SJCRH30 (cell line): ENCODE results near the gene SPTBN5. TPM values are rescaled to one million over a fixed set of nuclear protein-coding genes. Genes with fewer than 3 reads are reported as not detected.

ENCODE experiments used
- DNase-seq, 2 experiments: peaks; one replicate each; pipeline ENCODE4 v3.0.0-alpha.2; 2015 to 2020
- H3K27ac ChIP-seq: fragments of 250-450 bp; sonication (Bioruptor Pico); 2 replicates; pipeline ENCODE4 v1.5.1; 2020; ENCODE audit warnings: mild to moderate bottlenecking, moderate library complexity
- H3K27me3 ChIP-seq: fragments of 250-450 bp; sonication (Bioruptor Pico); 2 replicates; pipeline ENCODE4 v1.5.1; 2020; ENCODE audit warnings: mild to moderate bottlenecking, moderate library complexity
- H3K36me3 ChIP-seq: fragments of 250-450 bp; sonication (Bioruptor Pico); 2 replicates; pipeline ENCODE4 v1.5.1; 2020; ENCODE audit warnings: mild to moderate bottlenecking, moderate library complexity
- H3K4me1 ChIP-seq: fragments of 250-450 bp; sonication (Bioruptor Pico); 2 replicates; pipeline ENCODE4 v1.5.1; 2020; ENCODE audit warnings: mild to moderate bottlenecking, moderate library complexity
- H3K4me3 ChIP-seq: fragments of 250-450 bp; sonication (Bioruptor Pico); 2 replicates; pipeline ENCODE4 v1.5.1; 2020; ENCODE audit warnings: mild to moderate bottlenecking, moderate library complexity
- H3K9me3 ChIP-seq: fragments of 250-450 bp; sonication (Bioruptor Pico); replicated peaks from 2 replicates; pipeline ENCODE4 v1.5.1; 2020; ENCODE audit warnings: mild to moderate bottlenecking, moderate library complexity
- total RNA-seq: library from RNA; depleted of rRNA; stranded (reverse); fragments of >200 nt; shearing (Covaris generic); gene quantifications from 2 replicates; pipeline ENCODE4 v1.2.3, GENCODE V29; 2014

SPTBN5 gene
- total RNA-seq, 1 experiment from 2014 or later, result 0.55 TPM

- DNase-seq, result no peak
- no peaks in the 10 kb centered on the region for H3K27me3 ChIP-seq
Observed at GRCh38 chr15:41850482-41851166, 43.2 kb downstream of the SPTBN5 start.

GRCh38 chr15:41849861-41850260, 44.0 kb downstream of the SPTBN5 start:
- Histone ChIP-seq H3K4me1 (peaks cover 3% of the 10 kb centered on the region; the same call in 1 of the 2 replicates), H3K27ac (no peak overlapping the region), H3K36me3 (peaks cover 3% of the 10 kb centered on the region; the same call in 1 of the 2 replicates), H3K4me3 (no peak overlapping the region), H3K27me3 (no peaks in the 10 kb centered on the region), H3K9me3 (no peaks in the 10 kb centered on the region)
- DNase-seq, result no peak

More at GRCh38 chr15:41850482-41851166, 43.2 kb downstream of the SPTBN5 start:
- Histone ChIP-seq H3K27ac (no peak overlapping the region), H3K36me3 (peaks cover 3% of the 10 kb centered on the region; the same call in 1 of the 2 replicates), H3K4me3 (no peak overlapping the region), H3K9me3 (no peaks in the 10 kb centered on the region), H3K4me1 (peaks cover 3% of the 10 kb centered on the region; the same call in 1 of the 2 replicates)

GRCh38 chr15:41849204-41849603, 44.6 kb downstream of the SPTBN5 start:
- Histone ChIP-seq H3K27me3 (no peaks in the 10 kb centered on the region), H3K27ac (no peak overlapping the region), H3K4me1 (no peaks in the 10 kb centered on the region; the same call in 1 of the 2 replicates), H3K9me3 (no peaks in the 10 kb centered on the region), H3K4me3 (no peak overlapping the region), H3K36me3 (peaks cover 3% of the 10 kb centered on the region; the same call in 1 of the 2 replicates)
- no peak for DNase-seq

- H3K9me3 ChIP-seq, result no peaks in the 10 kb centered on the region
- no peaks in the 10 kb centered on the region for H3K27me3 ChIP-seq
- peaks cover 3% of the 10 kb centered on the region; the same call in 1 of the 2 replicates for H3K36me3 ChIP-seq
- no peaks in the 10 kb centered on the region; the same call in 1 of the 2 replicates for H3K4me1 ChIP-seq
- no peak for DNase-seq
- no peak overlapping the region for H3K4me3 ChIP-seq
- no peak overlapping the region for H3K27ac ChIP-seq
Observed at GRCh38 chr15:41848631-41849030, 45.2 kb downstream of the SPTBN5 start.

- Histone ChIP-seq H3K27ac (no peak overlapping the region), H3K4me1 (no peaks in the 10 kb centered on the region; the same call in 1 of the 2 replicates), H3K27me3 (no peaks in the 10 kb centered on the region), H3K9me3 (no peaks in the 10 kb centered on the region), H3K36me3 (peaks cover 3% of the 10 kb centered on the region), H3K4me3 (no peak overlapping the region)
- no peak for DNase-seq
Observed at GRCh38 chr15:41847981-41848380, 45.9 kb downstream of the SPTBN5 start.

- Histone ChIP-seq H3K27ac (no peak overlapping the region), H3K36me3 (peaks cover 3% of the 10 kb centered on the region), H3K4me1 (no peaks in the 10 kb centered on the region; the same call in 1 of the 2 replicates), H3K9me3 (no peaks in the 10 kb centered on the region), H3K27me3 (no peaks in the 10 kb centered on the region), H3K4me3 (no peak overlapping the region)
- DNase-seq, result no peak
Observed at GRCh38 chr15:41847206-41847605, 46.6 kb downstream of the SPTBN5 start.

GRCh38 chr15:41844814-41845213, 49.0 kb downstream of the SPTBN5 start:
- Histone ChIP-seq H3K4me3 (no peak overlapping the region), H3K36me3 (peaks cover 3% of the 10 kb centered on the region), H3K27ac (no peak overlapping the region), H3K27me3 (no peaks in the 10 kb centered on the region), H3K4me1 (no peaks in the 10 kb centered on the region), H3K9me3 (no peaks in the 10 kb centered on the region)
- no peak for DNase-seq

- Histone ChIP-seq H3K4me3 (no peak overlapping the region), H3K27me3 (no peaks in the 10 kb centered on the region), H3K4me1 (no peaks in the 10 kb centered on the region), H3K27ac (no peak overlapping the region), H3K9me3 (no peaks in the 10 kb centered on the region), H3K36me3 (peaks cover 3% of the 10 kb centered on the region)
- DNase-seq, result no peak
Observed at GRCh38 chr15:41843571-41843970, 50.3 kb downstream of the SPTBN5 start.

- no peaks in the 10 kb centered on the region for H3K9me3 ChIP-seq
- H3K4me1 ChIP-seq, result no peaks in the 10 kb centered on the region
- peaks cover 3% of the 10 kb centered on the region for H3K36me3 ChIP-seq
- no peak for DNase-seq
- no peak overlapping the region for H3K4me3 ChIP-seq
- H3K27me3 ChIP-seq, result no peaks in the 10 kb centered on the region
- H3K27ac ChIP-seq, result no peak overlapping the region
Observed at GRCh38 chr15:41842229-41842628, 51.6 kb downstream of the SPTBN5 start.

GRCh38 chr15:41841131-41841530, 52.7 kb downstream of the SPTBN5 start:
- Histone ChIP-seq H3K4me1 (peaks cover 4% of the 10 kb centered on the region), H3K9me3 (no peaks in the 10 kb centered on the region), H3K27ac (no peak overlapping the region), H3K36me3 (peaks cover under 1% of the 10 kb centered on the region), H3K27me3 (no peaks in the 10 kb centered on the region), H3K4me3 (no peak overlapping the region)
- no peak for DNase-seq

- Histone ChIP-seq H3K9me3 (no peaks in the 10 kb centered on the region), H3K4me1 (peaks cover 7% of the 10 kb centered on the region), H3K4me3 (no peak overlapping the region), H3K36me3 (no peaks in the 10 kb centered on the region; the same call in 1 of the 2 replicates), H3K27ac (no peak overlapping the region), H3K27me3 (no peaks in the 10 kb centered on the region)
- DNase-seq, result no peak
Observed at GRCh38 chr15:41840673-41841072, 53.2 kb downstream of the SPTBN5 start.

GRCh38 chr15:41839781-41840491, 53.9 kb downstream of the SPTBN5 start:
- no peak overlapping the region for H3K27ac ChIP-seq
- no peaks in the 10 kb centered on the region; the same call in 1 of the 2 replicates for H3K36me3 ChIP-seq

GRCh38 chr15:41838400-41838897, 55.4 kb downstream of the SPTBN5 start, which contains the start of gene PLA2G4B:
TSS of gene PLA2G4B (plus strand) at chr15:41838847. CDS start at chr15:41838914, 67 bp downstream.
- H3K36me3 ChIP-seq, result no peaks in the 10 kb centered on the region; the same call in 1 of the 2 replicates

More at GRCh38 chr15:41839781-41840491, 53.9 kb downstream of the SPTBN5 start:
- no peak for DNase-seq
- peaks cover 8% of the 10 kb centered on the region for H3K4me1 ChIP-seq
- H3K4me3 ChIP-seq, result no peak overlapping the region
- no peaks in the 10 kb centered on the region for H3K9me3 ChIP-seq
- no peaks in the 10 kb centered on the region for H3K27me3 ChIP-seq

GRCh38 chr15:41836713-41837454, 57.0 kb downstream of the SPTBN5 start:
- DNase-seq, result no peak
- Histone ChIP-seq H3K27ac (no peak overlapping the region), H3K27me3 (no peaks in the 10 kb centered on the region), H3K4me3 (no peak overlapping the region), H3K4me1 (peaks cover 8% of the 10 kb centered on the region), H3K36me3 (no peaks in the 10 kb centered on the region; the same call in 1 of the 2 replicates), H3K9me3 (no peaks in the 10 kb centered on the region)

More at GRCh38 chr15:41838400-41838897, 55.4 kb downstream of the SPTBN5 start, which contains the start of gene PLA2G4B:
- H3K4me3 ChIP-seq, result no peak within 1 kb of the TSS
- H3K27ac ChIP-seq, result no peak within 1 kb of the TSS
- H3K4me1 ChIP-seq, result peaks cover 8% of the 10 kb centered on the region
- no peak for DNase-seq
- H3K9me3 ChIP-seq, result no peaks in the 10 kb centered on the region
- H3K27me3 ChIP-seq, result no peaks in the 10 kb centered on the region
